Stimulated activated CD8-positive, alpha-beta memory T cell treated with anti-CD3 and anti-CD28 coated beads, Interleukin-12 subunit alpha, Interleukin-12 subunit beta, amount 100 ng/mL, for 1 hour (primary cell): ENCODE results near the gene ZNF205.
A peak's percentile ranks its signal among the peaks of the same experiment; 100 is the strongest.

Source experiments
- DNase-seq: peaks from one replicate; pipeline ENCODE4 v3.0.0-alpha.2; 2020; ENCODE audit warnings: low read depth

ZNF205 gene

DNA sequence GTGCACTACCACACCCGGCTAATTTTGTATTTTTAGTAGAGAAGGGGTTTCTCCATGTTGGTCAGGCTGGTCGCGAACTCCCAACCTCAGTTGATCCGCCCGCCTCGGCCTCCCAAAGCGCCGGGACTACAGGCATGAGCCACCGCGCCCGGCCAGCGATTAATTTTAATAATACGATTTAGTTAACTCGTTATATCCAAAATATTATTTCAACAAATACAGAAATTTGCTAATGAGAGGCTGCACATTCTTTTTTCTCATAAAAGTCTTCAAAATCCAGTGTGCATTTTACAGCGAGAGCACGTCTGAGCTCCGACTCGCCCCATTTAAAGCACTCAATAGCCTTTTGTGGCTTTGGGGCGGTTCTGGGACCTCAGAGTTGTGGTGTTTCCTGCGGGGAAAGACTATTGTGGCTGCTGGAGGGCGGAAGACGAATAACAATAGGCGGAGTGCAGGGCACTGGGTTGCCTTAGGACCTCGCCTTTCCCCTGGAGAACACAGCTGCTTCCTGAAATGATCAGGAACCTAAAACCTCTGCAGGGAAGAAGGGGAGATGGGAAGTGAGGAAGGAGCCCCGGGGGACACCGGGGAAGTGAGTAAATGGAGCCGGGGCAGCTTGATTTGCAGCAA is 10.4 kb upstream of the ZNF205 start:
- no peak for DNase-seq

DNA sequence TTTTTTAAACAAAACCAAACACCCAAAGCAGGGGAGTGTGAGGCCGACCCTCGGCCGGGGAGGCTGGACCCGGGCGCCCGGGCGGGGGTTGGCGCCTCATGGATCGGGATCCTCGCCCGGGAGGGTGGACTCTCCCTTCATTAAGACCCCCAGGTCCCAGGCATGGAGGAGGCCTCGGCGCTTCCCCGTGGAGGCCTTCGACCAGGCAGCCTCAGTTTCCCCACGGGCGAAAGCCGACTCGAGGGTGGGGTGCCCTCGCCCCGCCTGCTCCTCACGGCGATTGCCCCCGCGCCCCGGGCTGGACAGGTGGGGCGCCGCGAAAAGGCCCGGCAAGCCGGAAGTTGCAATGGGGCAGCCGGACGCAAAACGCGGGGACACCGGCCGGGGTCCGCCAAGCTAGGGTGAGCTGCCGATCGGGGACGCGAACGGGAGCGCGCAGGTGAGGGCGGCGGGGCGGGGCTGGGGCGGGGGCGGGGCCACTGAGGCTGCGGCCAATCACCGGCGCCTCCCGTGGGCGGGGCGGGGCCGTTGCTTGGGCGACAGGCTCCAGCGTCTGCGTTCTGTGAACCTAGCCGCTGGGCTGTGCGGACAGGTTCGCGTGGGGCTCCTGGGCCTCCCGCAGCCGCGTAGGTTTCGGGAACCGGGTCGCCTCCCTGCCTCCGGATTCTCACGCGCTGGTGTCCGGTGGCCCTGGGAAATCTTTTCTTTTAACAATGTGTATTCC is 6.0 kb upstream of the ZNF205 start:
- peak; percentile 83 for DNase-seq

DNA sequence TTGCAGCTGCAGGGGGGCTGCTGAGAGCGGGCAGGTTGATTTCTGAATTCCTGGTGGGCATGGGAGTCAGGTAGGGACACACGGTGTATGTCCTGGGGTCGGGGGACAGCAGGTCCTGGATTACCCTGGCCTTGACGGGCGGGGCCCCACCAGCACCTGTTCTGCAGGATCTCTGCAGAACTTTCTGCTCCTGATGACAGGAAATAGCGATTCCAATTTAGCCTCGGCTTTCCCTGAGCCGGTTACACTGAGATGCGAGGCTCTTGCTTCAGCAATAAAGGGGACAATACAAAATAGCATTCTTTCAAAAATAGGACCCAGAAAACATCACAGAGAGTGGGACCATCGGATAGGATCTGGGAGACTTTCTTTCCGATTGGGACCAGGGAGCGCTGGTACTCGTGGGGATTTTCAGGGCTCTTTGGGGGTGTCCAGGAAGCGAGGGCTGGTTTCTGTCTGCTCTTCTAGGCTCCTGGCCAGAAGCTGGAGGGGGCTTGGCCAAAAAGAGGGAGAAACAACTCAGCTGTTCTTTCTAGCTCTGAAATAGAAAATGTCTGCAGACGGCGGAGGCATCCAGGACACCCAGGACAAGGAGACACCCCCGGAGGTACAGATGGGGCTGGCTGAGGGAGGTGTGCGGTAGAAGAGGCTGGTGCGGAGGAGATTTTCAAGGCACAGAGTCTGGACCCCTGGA is 642 bp downstream of the ZNF205 start:
- no peak for DNase-seq

DNA sequence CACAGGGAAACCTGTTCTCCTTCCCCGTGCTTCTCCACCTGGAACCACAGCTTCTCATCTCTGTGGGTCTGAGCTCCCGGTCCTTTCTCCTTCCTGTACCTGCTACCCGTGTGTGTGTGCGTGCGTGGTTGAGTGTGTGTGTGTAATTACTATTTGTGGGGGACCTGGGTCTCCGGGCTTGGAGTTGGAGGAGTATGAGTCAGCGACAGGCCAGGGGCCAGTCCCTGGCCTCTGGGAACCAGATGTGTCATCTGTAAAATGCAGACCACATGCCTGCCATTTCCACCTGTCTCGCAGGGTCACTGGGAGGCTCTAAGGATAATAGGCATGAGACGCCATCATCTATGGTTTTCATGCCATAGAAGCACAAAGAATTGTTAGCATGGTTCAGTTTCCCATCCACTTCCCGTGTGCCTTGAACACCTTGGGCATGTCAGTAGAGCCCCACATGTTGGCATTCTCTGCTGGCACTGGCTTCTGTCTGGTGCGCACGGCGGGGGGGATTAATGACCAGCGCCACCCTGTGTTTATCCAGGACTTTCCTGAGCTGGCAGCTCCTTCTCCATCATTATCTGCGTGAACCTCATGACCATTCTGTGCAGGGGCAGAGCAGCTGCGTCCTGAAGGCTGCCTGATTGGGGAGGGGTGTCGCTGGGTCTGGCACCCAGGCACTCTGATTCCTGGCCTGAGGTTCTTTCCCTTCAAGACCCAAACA is 1.5 kb downstream of the ZNF205 start:
- DNase-seq = no peak

DNA sequence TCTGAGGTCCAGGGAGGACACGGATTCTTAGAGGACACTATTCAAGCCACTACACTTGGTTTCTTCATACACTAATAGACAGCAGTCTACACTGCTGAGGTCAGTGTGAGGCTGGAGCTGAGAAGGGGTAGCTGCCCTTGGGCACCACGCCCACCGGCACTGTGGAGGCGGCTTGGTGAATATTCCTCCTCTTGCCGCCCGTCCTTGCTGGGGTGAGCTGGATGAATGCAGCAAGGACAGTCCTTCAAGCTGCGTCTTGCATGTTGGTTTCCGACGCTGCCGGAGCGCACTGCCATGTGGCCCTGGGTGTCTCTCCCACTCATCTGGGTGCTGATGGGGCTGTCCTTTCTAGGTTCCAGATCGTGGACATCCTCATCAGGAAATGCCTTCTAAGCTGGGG is 2.6 kb downstream of the ZNF205 start:
- DNase-seq = no peak

DNA sequence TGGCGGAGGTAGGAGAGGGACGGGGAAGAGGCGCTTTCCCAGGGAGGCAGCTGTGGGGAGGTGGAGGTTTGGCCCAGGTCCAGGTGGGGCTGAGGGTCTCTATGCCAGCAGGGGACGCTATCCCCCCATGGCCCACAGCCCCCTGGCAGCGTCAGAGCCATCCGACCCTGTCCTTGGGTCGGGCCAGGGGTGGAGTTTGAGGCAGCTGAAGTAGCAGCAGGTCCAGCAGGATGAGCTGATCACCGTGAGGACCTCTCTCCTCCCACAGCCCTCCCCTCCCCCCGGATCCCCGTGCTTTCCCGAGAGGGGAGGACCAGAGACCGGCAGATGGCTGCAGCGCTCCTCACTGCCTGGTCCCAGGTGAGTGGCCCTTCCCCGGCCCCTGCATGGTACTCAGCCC is 3.2 kb downstream of the ZNF205 start:
- DNase-seq = no peak

DNA sequence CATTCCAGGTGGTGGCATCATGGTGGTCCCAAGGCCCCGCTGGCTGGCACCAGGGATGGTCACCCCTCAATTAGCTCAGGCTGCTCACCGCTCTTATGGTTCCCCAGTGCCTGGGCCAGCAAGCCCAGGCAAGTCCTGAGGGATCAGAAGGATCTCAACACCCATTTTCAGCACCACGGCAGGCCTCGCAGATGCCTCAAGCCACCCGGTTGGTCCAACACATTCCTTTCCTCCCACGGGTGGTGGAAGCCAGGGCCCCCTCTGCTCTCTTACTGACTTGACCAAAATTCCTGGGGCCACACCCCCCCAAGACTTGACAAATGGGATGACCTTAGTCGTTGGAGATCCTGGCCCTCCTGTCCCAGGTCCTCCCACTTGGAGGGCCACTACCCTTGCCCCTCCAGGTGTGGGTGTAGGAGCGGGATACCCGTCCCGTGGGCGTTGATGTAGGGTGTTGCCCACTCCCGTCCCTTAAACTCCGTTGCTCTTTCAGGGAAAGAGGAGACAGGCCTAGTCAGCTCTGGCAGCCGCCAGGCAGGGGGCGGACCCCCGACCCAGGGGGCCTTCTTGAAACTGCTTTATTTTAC is 5.9 kb downstream of the ZNF205 start:
- DNase-seq = no peak

DNA sequence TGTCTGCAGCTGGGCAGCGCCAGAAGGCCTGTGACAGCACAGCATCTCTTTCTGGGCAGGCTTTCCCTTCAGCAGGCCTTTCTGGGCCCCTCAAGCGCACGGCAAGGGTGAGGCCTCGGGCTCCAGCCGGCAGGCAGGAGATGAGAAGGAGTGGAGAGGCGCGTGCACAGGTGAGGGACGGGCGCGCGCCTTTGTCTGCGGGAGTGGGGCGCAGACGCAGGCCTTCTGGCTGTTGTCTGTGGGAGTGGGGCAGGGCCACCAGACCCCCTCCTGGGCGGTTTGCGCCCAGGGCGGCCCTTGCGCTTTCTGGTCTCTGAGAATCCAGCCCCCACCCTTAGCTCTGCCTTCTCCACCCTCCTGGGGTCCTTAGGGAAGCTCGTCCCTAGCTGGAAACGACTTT is 6.5 kb downstream of the ZNF205 start:
- no peak for DNase-seq

DNA sequence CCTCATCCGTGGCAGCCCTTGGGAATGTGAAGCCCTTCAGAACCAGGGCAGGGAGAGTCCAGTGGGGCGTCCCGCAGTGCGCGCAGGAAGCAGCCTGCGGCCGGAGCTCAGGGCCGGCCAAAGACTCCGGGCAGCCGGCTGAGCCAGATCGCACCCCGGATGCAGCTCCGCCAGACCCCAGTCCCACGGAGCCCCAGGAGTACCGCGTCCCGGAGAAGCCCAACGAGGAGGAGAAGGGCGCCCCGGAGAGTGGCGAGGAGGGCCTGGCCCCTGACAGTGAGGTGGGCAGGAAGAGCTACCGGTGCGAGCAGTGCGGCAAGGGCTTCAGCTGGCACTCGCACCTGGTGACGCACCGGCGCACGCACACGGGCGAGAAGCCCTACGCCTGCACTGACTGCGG is 6.9 kb downstream of the ZNF205 start:
- no peak for DNase-seq

DNA sequence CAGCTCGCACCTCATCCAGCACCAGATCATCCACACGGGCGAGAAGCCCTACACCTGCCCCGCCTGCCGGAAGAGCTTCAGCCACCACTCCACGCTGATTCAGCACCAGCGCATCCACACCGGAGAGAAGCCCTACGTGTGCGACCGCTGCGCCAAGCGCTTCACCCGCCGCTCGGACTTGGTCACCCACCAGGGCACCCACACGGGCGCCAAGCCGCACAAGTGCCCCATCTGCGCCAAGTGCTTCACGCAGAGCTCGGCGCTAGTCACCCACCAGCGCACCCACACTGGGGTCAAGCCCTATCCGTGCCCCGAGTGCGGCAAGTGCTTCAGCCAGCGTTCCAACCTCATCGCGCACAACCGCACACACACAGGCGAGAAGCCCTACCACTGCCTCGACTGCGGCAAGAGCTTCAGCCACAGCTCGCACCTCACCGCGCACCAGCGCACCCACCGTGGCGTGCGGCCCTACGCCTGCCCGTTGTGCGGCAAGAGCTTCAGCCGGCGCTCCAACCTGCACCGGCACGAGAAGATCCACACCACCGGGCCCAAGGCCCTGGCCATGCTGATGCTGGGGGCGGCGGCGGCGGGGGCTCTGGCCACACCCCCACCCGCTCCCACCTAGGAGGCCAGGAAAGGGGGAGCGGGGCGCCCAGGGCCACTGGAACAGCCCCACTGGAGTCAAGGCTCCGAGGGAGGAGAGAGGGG is 7.5 kb downstream of the ZNF205 start:
- DNase-seq = no peak

DNA sequence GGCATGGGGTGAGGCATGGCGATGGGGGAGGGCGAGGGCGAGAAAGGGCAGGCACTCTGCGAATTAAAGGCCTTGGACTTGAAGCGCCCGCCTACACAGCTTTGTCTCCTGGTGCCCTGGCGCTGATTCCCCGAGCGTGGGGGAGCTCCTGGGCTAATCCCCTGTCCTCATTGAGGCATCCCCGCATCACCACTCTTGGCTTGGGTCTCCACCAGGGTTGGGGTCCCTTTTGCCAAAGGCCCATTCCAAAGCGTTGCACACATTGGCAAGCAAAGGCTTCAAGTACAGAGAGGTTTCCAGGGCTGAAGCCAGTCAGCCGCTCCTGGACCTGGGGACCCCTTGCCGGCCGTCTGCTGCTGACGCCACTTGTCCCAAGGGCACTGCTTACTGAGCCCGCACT is 8.0 kb downstream of the ZNF205 start:
- no peak for DNase-seq

DNA sequence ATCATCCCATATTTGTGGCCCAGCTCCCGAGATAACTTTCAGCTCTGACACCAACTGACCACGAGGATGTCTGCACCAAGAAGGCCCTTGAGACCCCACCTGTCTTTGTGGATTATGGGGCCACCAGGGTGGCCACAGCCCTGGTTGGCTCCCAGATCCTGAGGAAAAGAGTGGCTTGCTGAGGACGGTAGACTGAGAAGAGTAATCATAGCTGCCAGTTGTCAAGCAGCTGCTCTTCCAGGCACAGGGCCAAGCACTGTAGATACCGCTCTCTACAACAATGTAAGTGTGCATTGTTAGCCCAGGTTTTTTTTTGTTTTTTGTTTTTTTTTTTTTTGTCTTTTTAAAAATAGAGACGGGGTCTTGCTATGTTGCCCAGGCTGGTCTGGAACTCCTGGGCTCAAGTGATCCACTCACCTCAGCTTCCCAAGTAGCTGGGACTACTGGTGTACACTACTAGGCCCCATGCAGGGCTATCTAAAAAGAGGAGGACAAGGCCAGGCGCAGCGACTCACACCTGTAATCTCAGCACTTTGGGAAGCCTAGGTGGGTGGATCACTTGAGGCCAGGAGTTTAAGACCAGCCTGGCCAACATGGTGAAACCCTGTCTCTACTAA is 9.6 kb downstream of the ZNF205 start:
- DNase-seq = no peak

DNA sequence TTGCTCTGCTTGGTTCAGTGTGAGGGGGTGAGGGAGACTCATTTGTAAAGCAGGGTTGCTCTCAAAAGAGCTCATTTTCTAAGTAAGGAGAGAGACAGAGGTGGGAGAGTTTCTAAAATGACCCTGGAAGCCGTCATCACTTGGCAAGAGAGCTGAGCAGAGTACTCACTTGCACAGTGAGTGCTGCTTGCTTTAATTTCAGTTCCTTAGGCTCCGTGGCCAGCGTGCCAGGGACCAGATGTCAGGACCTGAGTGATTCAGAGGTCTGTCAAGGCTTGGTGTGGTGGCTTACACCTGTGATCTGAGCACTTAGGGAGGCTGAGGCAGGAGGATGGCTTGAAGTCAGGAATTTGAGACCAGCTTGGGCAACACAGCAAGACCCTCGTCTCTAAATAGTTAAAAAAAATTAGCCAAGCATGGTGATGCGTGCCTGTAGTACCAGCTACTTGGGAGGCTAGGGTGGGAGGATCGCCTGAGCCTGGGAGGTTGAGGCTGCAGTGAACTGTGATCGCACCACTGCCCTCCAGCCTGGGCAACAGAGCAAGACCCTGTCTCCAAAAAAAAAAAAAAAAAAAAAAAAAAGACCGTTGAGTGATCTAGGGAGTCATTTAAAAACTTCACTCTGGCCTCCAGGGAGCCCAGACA is 10.7 kb downstream of the ZNF205 start:
- no peak for DNase-seq

DNA sequence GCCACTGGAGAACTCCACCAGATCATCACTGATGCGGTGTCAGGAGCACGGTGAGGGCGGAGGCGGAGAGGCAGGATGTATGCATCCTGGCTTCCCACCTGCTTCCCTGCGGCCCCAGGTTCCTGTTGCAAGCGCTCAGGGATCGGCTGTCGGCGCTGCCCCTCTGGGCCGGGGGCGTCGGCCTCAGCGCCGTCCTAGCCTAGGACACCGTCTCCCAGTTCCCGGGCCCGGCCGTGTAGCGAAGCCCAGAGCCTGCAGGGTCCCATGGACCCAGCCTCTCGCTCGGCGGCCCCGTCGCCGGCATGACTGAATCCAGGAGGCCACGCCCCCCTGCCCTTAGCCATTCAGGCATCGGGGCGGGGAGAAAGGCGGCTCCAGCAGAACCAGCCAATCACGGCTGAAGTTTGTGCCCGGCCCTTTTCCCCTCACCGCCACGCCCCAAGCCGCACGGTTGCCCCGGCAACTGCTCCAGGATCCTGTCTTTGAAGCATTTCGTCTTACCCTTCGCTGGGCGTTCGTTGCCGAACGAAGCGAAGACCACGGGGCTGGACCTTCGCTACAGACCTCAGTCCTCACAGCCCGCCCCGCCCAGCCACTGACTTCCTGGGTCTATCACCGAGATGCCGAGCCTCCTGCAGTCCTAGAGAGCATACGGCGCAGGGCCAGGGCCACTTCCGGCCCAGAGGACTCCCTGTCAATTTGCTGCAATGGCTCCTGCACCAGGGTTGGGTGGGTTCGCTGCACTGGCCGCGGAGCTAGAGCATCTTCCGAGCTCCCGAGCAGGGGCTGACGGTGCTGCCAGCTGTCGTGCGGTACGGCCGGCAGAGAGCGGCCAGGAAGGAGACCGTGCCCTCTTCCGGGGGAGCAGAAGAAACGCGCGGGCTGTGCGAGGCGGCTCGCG is 11.8 kb downstream of the ZNF205 start:
- DNase-seq = peak; percentile 96

DNA sequence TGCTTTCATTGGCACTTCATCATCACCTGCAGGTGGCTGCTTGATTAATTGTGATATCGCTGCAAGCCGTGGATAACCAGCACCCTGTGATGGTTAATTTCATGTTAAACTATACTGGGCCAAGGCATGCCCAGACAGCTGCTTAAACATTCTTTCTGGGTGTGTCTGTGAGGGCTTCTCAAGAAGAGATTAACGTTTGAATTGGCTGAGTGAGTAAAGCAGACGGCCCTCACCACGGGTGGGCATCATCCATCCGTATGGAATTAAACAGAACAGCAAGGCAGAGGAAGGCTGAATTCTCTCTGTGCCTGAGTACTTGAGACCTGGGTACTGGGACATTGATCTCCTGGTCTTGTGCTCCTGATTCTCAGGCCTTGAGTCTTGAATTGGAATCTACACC is 15.4 kb downstream of the ZNF205 start:
- DNase-seq = no peak

DNA sequence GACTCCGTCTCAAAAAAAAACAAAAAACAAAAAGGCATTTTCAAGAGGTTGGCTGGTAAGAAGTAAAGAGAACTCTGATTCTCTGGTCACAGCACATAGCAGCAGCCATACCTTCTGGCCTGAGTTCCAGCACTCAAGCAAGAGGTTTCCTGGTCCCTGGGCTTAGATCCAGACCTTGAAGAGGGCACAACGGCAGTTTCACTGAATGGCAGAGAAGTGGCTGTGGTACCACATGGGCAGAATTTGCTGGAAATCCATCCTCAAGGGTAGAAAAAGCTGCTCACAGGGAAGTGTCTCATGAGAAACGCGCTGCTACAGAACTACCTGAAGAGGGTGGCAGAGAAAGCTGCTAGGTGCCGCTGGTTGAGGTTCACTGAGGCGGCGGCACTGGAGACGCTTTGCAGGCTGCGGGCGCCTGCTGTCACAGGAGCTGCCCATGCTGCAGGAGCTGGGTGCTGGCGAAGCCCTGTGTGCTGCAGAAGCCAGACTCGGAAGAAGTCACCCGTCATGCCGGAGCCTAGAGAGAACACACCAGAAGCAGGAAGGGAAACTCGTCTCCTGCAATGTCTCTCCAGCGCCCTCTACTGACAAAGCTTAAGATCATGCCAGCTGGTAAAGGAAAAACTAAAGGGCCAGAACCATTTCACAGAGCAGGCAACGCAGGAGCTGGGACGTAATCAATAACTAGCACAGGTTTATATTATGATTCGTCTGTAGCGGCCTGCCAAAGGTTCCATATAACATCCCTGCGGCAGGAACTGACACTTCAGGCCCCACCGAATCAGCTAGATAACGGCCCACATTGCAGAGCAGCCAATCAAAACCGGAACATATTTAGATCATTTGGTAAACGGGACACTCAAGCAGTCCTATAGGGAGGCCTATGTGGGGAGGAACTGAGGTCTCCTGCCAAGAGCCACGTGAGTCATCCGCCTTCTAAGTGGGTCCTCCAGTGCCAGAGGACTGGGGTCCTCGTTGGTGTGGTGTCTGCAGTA is 17.0 kb downstream of the ZNF205 start:
- DNase-seq = peak; percentile 61

DNA sequence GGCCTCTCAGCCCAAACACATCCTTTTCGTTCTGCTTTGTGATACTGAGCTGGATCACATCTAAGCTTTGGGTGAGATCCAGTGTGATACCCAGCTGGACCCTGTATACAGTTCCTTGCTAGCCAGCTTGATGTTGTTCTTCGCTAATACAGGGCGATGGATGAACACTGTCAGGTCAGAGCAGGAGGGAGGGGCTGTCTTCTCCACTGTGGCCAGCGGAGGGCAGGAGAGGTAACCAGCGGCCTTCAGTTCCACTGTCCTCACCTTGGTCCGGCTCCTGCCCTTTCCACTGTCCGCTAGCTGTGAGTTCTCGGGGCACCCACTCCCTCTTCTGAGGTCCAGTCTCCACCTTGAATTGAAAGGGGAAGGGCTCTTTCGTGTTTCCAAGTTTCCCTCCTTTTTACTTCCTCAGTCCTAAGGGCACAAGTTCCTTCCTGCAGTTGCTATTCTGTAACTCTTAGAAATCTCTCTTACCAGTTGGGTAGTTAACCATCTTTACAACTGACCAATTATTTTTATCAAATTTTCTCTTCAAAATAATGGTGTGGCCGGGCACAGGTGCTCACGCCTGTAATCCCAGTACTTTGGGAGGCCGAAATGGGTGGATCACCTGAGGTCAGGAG is 19.5 kb downstream of the ZNF205 start:
- no peak for DNase-seq

DNA sequence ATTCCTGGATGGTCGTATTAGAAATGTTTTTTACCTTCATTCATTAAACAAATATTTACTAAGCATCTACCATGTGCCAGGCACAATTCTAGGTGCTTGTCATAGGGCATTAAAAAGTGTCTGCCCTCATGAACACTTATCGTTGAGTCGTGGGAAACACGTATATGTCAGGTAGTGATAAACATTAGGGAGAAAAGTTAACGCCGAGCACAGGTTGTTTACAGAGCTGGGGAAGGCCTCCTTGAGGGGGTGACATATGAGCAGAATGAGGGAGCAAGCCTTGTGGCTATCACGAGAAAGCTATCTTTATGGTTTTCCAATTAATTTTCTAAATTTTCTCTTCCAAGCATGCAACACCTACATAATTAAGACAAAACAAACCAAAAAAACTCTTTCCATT is 21.5 kb downstream of the ZNF205 start:
- DNase-seq = no peak
